Large intestine (tissue), 3 donors: Measurements from ENCODE around the gene ABCE1. TPM values are rescaled to one million over a fixed set of nuclear protein-coding genes. Genes with fewer than 3 reads are reported as not detected.

Experiments
- DNase-seq, 2 donors: peaks; one replicate each; pipeline versions ENCODE4 v3.0.0 to v3.0.0-alpha.2; 2013
- H3K27ac ChIP-seq: one replicate; pipeline ENCODE4 v1.5.1; 2013; ENCODE audit warnings: low read length
- H3K27me3 ChIP-seq: 2 replicates; pipeline ENCODE4 v1.6.1; 2013; ENCODE audit warnings: low read length; ENCODE audit not compliant: control insufficient read depth, insufficient read depth
- H3K36me3 ChIP-seq: 2 replicates; pipeline ENCODE4 v1.6.1; 2013; ENCODE audit warnings: low read length; ENCODE audit not compliant: control insufficient read depth, insufficient read depth
- H3K4me1 ChIP-seq: one replicate; pipeline ENCODE4 v1.6.1; 2013; ENCODE audit warnings: low read length; ENCODE audit not compliant: control insufficient read depth, insufficient read depth
- H3K4me3 ChIP-seq: one replicate; pipeline ENCODE4 v1.5.1; 2013; ENCODE audit warnings: low read length
- H3K9me3 ChIP-seq: one replicate; pipeline ENCODE4 v1.6.1; 2013; ENCODE audit warnings: mild to moderate bottlenecking, low read depth, low read length, moderate library complexity; ENCODE audit not compliant: control insufficient read depth
- WGBS: methylation state at CpG from one replicate; pipeline ENCODE4 v1.1.5; 2013; ENCODE audit warnings: low lambda C conversion rate; ENCODE audit not compliant: insufficient coverage; 5-methylcytosine and 5-hydroxymethylcytosine counted together
- polyA plus RNA-seq: library from polyadenylated mRNA; unstranded; fragments of 120-200 nt; gene quantifications from one replicate; pipeline ENCODE4 v1.2.1, GENCODE V29; 2013

The ABCE1 gene
- polyA plus RNA-seq, 1 donor, result 59.7 TPM

DNA sequence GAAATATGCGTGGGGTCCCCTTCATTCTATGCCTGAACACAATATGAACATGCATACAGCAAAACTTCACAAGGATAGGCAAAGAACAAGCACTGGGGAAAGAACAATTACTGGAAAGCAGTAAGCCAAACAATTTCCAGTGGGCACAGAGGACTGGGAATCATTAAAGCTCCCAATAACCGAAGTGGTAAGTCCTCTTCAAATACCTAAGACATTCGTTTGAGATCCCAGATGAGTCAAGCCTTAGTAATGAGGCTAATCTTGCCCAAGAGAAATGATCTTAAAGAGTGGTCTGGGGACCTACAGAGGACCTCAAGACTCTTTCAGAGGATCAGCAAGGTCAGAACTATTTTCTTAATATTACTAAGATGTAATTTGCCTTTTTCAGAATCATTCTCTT lies 28.8 kb upstream of the ABCE1 start:
- no peaks in the 10 kb centered on the region for H3K9me3 ChIP-seq
- 100% methylated on average over 1 of the region's 3 CpGs for WGBS
- H3K36me3 ChIP-seq, result peaks cover 8% of the 10 kb centered on the region

DNA sequence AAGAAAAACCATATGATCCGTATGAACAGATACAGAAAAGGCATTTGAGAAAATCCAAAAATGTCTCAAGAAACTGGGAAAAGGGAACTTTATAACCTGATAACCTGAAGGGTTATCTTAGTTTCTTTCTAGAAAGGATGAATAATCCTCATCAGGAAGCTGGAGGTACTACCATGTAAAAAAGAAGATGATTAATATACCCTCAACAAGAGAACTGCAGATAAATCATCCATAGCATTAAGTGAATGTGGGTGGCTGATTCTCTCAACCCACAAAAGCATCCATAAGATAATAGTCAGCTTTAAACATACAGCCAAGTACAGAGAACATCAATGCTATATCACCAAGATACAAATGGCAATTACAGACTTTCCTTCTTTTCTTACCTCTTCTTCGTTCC lies 26.6 kb upstream of the ABCE1 start:
- no peaks in the 10 kb centered on the region for H3K9me3 ChIP-seq
- no peak overlapping the region for H3K27ac ChIP-seq
- no peaks in the 10 kb centered on the region for H3K27me3 ChIP-seq
- H3K4me3 ChIP-seq, result no peak overlapping the region
- no peaks in the 10 kb centered on the region for H3K4me1 ChIP-seq
- no peak for DNase-seq
- peaks cover 10% of the 10 kb centered on the region for H3K36me3 ChIP-seq
- no CpG with 5 or more reads among the region's 2 CpGs for WGBS

More for the DNA sequence above, 28.8 kb upstream of the ABCE1 start:
- no peak for DNase-seq
- no peaks in the 10 kb centered on the region for H3K27me3 ChIP-seq
- H3K4me1 ChIP-seq, result peaks cover 4% of the 10 kb centered on the region
- H3K27ac ChIP-seq, result no peak overlapping the region
- no peak overlapping the region for H3K4me3 ChIP-seq

DNA sequence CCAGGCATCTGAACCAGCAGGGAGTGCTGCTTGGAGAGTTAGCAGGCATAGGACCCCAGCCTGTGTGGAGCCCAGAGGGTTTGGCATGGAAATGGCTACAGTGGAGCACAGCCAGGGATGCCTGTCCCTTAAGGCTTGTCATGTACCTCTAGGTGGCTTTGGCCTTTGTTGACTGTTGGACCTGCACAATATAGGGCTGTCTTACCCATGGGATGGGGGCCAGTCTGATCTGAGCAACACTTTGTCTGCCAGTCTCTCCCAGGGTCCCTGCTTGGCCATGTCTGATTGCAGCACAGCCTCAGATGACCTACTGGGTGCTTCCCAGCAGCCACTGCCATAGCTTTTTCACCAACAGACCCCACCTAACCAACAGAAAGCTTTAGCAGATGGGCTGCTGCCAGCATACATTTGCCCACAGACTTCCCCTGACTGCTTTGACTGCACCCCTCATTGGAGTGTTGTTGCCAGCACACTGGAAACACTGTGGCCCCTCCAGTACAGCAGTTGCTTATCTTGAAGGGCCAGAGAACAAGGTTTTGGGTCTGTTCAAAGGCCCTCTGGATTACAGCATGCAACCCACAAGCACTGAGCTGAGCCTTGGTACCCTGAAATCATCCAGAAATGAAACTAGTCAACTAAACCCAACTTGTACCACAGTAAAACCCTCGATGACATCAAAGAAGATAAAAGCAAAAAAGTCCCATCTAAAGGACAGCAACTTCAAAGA lies 22.2 kb upstream of the ABCE1 start:
- Histone ChIP-seq H3K9me3 (peaks cover 2% of the 10 kb centered on the region), H3K27ac (no peak overlapping the region), H3K4me1 (no peaks in the 10 kb centered on the region), H3K36me3 (peaks cover 11% of the 10 kb centered on the region), H3K27me3 (no peaks in the 10 kb centered on the region), H3K4me3 (no peak overlapping the region)
- no CpG with 5 or more reads among the region's 1 CpG for WGBS
- no peak for DNase-seq

DNA sequence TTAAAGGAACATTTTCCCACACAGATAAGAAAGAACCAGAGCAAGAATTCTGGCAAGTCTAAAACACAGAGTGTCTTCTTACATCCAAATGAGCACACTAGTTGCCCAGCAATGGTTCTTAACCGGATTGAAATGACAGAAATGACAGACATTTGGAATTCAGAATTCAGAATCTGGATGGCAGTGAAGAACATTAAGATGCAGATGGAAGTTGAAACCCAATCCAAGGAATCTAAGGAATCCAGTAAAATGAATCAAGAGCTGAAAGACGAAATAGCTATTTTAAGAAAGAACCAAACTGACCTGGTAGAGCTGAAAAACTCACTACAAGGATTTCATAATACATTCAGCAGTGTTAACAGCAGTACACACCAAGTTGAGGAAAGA lies 21.6 kb upstream of the ABCE1 start:
- WGBS, result no CpG with 5 or more reads among the region's 2 CpGs

DNA sequence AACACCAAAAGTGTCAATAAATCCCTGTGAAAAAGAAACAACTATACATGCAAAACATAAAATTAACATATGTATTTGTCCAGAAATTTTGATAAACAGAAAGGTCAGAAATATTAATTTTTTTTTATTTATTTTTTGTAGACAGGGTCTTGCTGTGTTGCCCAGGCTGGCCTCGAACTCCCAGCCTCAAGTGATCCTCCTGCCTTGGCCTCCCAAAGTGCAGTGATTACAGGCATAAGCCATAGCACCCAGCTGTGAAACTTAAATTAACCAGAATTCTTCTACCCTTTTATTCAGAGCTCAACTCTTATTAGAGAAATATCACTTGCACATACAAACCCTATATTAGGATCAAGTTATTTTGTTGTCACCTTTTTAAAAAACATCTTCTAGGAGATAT lies 16.4 kb upstream of the ABCE1 start:
- H3K9me3 ChIP-seq, result peaks cover 2% of the 10 kb centered on the region
- no peak overlapping the region for H3K4me3 ChIP-seq
- no peaks in the 10 kb centered on the region for H3K27me3 ChIP-seq
- H3K4me1 ChIP-seq, result no peaks in the 10 kb centered on the region
- DNase-seq, result no peak
- peaks cover 17% of the 10 kb centered on the region for H3K36me3 ChIP-seq
- H3K27ac ChIP-seq, result no peak overlapping the region
- no CpG with 5 or more reads among the region's 1 CpG for WGBS

More for the DNA sequence above, 21.6 kb upstream of the ABCE1 start:
- H3K4me3 ChIP-seq, result no peak overlapping the region
- H3K27me3 ChIP-seq, result no peaks in the 10 kb centered on the region
- peaks cover 2% of the 10 kb centered on the region for H3K9me3 ChIP-seq
- H3K36me3 ChIP-seq, result peaks cover 10% of the 10 kb centered on the region
- DNase-seq, result no peak
- no peak overlapping the region for H3K27ac ChIP-seq
- no peaks in the 10 kb centered on the region for H3K4me1 ChIP-seq

DNA sequence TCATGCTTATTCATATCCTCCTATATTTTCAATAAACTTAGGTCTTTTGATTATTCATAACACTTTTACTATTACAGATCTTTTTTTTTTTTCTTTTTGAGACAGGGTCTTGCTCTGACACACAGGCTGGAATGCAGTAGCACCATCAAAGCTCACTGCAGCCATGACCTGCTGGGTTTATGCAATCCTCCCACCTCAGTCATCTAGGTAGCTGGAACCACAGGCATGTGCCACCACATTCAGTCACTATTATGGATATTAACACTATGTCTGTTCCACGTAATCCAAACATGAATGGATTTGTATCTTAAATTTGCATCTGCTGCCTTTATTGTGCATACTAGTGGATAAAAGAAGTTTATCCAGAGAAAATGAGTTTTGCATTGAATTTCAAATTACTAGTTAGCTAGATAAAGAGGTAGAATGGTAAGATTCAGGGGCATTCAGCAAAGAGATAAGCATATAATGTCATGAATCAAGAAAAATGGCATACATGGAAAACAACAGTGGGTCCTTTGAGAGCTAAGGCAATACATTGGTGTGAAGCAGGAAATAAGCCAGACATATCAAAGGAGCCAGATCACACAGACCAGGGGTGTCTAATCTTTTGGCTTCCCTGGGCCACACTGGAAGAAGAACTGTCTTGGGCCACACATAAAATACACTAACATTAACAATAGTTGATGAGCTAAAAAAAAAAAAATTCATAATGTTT lies 14.1 kb upstream of the ABCE1 start:
- Histone ChIP-seq H3K9me3 (no peaks in the 10 kb centered on the region), H3K36me3 (peaks cover 26% of the 10 kb centered on the region)
- WGBS, result 100% methylated on average over 1 of the region's 1 CpG

DNA sequence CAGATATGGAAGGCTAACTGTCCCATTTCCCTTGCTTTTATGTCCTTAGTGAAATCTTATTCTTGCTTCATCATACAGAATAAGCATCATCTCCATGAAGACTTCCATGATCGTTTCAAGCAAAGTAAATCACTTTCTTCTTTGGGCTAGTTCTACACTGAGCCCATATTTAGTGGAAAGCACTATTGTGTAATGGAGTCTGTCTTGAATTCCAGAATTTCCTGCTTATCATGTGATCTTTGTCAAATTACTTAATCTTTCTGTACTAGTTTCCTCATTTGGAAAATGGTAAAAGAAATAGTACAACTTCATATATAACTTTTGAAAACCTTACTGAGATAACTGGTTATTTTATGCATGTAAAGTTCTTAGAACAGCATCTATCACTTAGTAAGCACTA lies 7.7 kb upstream of the ABCE1 start:
- Histone ChIP-seq H3K27me3 (no peaks in the 10 kb centered on the region), H3K27ac (no peak overlapping the region), H3K4me1 (no peaks in the 10 kb centered on the region), H3K4me3 (no peak overlapping the region), H3K9me3 (no peaks in the 10 kb centered on the region), H3K36me3 (peaks cover 61% of the 10 kb centered on the region)
- DNase-seq, result no peak
- 100% methylated on average over 1 of the region's 1 CpG for WGBS

More for the DNA sequence above, 14.1 kb upstream of the ABCE1 start:
- no peak for DNase-seq
- Histone ChIP-seq H3K27me3 (no peaks in the 10 kb centered on the region), H3K4me3 (no peak overlapping the region), H3K27ac (no peak overlapping the region), H3K4me1 (no peaks in the 10 kb centered on the region)

DNA sequence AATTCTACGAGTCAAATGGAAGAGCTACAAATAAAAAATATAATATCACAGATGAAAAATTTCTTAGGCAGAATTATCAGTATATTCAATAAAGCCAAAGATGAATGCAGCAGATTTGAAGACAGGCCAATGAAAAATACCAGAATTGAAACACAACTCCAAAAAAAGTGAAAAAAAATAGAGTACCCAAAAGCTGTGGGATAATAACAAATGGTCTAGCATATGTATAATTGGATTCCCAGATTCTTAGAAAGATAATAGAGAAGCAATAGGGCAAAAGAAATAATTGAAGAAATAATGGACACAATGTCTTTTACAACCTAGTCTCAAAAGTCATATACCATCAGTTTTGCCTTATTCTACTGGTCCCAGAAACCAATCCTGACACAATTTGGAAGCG lies 4.5 kb upstream of the ABCE1 start:
- H3K9me3 ChIP-seq, result no peaks in the 10 kb centered on the region
- H3K36me3 ChIP-seq, result peaks cover 47% of the 10 kb centered on the region
- H3K27ac ChIP-seq, result no peak overlapping the region
- H3K4me3 ChIP-seq, result no peak overlapping the region
- 86% methylated on average over 1 of the region's 2 CpGs for WGBS
- H3K4me1 ChIP-seq, result peaks cover 5% of the 10 kb centered on the region
- no peak for DNase-seq
- H3K27me3 ChIP-seq, result no peaks in the 10 kb centered on the region

DNA sequence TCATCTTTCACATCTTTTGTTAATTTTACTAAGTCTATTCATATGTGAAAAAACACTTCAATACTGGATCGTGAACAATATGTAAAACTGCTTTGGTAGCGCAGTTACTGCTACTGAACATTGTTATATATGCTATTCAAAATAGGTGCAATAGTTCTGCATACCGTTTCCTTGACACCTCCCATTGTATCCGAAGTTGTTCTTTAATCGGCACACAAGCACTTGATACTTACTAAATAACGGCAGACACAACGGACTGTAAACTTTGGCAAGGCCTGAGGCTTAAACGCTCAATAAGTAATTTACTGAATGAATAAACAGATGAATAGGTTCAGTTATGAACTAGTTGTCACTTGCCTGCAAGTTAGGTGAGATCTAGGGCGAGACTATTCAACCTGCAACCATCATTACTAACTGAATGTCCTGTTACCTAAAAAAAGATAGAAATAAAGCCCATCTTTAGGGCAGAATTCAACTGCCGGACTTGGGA lies 735 bp upstream of the ABCE1 start:
- DNase-seq, result no peak
- Histone ChIP-seq H3K27me3 (no peaks in the 10 kb centered on the region), H3K36me3 (peaks cover 25% of the 10 kb centered on the region), H3K4me3 (peak overlapping the region; percentile 66), H3K9me3 (no peaks in the 10 kb centered on the region), H3K4me1 (peaks cover 5% of the 10 kb centered on the region), H3K27ac (peak overlapping the region; percentile 86)
- WGBS, result no CpG with 5 or more reads among the region's 10 CpGs

DNA sequence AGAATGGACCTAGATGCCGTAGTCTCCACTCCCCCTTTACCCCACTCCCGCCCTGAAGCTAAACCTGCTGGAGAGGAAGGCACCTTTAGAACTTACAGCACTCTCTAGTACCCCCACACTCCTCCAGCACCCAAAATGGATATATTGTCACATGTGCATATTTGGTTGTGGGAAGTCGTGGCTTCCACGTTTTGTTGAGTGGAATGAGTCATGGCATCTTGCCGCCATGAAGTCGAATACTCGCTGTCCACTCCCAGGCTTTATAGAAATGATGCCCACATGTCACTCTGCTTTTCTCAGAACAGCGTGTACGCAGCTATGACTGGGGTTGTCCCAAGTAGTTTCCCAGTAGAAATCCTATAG lies 545 bp downstream of the ABCE1 start:
- Histone ChIP-seq H3K4me1 (peaks cover 5% of the 10 kb centered on the region), H3K9me3 (no peaks in the 10 kb centered on the region), H3K27ac (peak overlapping the region; percentile 86), H3K27me3 (no peaks in the 10 kb centered on the region), H3K36me3 (peaks cover 13% of the 10 kb centered on the region), H3K4me3 (peak overlapping the region; percentile 66)
- peak in 1 of 2 donors; percentile 35 for DNase-seq
- 0% methylated on average over 2 of the region's 9 CpGs for WGBS
